GM19468 (cell line): ENCODE results near the gene SORBS1.
A peak's percentile ranks its signal among the peaks of the same experiment; 100 is the strongest.

Experiments
- ATAC-seq: cut with Tn5 transposase; IDR thresholded peaks from one replicate; pipeline ENCODE4 v1.9.1; 2021; ENCODE audit warnings: mild to moderate bottlenecking, moderate library complexity, moderate number of reproducible peaks; ENCODE audit not compliant: unreplicated experiment; ENCODE audit errors: extremely low read depth

SORBS1 gene

DNA sequence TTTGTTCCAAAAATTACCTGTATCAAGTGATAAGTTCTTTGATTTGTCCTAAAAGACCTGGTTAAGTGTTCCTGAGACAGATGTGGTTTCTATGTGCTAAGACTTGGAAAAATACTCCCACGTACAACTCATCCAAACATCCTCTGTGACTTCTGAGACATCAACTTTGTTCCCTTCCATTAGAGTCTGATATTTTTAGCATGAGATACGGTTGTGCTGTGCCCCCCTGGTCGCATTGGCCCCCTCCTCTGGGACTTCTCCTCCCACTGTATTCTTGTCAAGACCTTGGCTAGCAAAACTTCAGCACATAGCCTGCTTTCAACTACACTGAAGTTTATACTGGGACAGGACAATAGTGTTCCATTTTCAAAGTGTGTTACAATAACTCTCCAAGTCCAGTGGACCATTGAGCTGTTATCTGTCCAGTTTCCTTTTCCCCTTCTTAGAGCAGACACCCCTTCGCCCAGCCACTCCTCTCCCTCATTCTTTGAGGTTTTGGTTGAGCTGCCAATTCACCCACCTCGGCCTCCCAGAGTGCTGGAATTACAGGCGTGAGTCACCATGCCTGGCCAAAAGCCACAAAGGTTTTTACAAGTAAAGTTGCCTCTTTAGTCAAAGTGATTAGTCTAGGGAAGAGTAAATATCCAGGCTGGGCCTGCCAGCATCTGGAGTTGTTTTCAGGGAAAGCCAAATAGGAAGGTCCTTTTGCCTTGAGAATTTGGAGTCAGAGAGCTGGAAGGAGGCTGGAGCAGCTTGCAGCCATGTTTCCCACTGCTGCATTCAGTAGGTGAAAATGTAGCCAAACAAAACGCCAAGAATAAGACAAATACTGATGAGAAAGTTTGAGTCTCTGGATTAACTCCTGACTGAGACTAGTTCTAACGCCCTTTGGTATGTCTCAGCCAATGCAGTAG lies 252.5 kb downstream of the SORBS1 start:
- ATAC-seq = no peak

DNA sequence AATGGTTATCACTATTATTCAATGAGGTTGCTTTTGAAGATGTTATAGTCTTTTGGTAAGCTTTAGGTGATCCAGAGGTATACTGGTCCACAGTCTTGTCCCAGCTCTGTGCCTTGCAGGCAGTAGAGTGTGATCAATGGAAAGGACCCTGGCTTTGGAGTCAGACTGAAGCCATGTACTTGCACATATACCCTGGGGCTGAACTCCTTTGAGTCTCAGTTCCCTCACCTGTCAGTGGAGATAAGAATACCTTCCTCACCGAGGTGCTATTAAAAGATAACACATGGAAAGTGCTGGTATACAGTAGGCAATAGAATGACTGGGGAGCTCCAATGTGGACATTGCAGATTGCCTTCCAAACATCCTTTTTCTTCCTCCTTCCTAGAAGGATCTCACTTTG lies 254.3 kb downstream of the SORBS1 start:
- ATAC-seq = no peak

DNA sequence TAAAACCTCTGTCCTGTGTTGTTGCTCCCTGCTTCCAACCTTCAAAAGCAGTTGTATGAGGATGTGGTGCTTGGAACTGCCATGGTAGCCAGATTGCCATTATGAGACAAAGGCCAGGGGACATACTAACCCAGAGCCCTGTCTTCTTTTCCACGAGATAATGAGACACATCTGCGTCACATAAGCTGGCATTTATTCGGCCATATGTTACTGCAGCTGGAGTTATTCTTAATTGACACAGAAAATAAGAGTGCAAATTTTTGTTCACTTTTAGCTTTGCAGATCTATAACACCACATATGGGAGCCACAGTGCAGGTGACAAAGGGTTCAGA lies 254.9 kb downstream of the SORBS1 start:
- ATAC-seq = no peak

DNA sequence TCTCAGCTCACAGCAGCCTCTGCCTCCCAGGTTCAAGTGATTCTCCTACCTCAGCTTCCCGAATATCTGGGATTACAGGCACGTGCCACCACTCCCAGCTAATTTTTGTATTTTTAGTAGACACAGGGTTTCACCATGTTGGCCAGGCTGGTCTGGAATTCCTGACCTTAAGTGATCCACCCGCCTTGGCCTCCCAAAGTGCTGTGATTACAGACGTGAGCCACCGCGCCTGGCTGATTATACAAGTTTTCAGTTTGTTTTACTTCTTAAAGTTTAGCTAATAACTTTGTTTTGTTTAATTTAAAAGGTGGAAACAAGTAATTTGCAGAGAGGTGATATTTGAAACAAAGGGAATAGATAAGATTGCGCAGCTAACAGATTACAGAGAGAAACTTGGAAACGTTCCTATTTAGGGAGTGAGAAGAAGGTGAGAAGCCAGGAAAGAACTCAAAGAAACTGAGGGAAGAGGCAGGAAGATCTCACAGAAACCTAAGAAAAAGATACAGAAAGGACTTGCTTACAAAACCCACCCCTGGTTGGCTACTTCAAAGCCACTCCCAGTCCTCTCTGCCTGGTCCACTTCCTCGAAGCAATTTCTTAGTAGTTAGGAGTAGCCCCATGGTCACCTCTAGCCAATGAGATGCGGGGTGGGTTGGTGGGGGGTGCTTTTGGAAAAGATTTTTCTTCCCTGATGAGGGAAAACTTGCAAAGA lies 255.4 kb downstream of the SORBS1 start:
- no peak for ATAC-seq

DNA sequence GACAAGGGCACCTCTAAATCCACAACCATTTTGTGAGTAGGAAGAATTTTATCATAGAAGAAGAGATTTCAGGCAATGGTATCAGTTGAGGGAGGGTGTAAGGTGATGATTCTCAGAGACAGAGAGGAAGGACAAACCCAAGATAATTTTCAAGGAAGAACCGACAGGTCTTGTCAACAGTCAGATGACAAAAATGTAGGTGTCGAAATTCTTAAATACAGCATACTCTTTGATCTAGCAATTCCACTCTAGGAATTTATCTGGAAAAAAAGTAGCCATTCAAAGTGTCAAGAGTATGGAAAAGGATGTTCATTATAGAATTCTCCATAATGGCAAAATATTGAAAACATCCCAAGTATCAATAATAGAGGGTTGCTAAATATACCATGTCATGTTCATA lies 256.2 kb downstream of the SORBS1 start:
- ATAC-seq = no peak

DNA sequence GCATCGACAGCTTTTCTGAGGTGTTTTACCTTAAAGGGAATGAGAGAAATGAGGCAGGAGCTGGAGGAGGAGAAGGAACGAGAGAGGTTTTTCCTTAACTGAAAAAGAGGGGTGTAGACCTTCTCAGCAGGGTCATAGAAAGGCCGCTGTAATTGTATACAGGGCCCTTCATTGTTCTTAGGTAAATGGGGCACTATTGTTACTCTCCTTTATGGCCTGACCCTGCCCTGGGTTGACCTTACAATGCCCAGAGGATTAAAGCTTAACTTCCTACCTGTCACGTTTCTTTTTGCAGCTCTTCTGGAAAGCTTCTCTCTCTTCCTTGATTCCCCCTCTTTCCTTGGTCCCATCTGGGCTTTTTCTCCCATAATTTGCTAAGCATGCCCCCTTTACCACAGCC lies 256.7 kb downstream of the SORBS1 start:
- no peak for ATAC-seq

DNA sequence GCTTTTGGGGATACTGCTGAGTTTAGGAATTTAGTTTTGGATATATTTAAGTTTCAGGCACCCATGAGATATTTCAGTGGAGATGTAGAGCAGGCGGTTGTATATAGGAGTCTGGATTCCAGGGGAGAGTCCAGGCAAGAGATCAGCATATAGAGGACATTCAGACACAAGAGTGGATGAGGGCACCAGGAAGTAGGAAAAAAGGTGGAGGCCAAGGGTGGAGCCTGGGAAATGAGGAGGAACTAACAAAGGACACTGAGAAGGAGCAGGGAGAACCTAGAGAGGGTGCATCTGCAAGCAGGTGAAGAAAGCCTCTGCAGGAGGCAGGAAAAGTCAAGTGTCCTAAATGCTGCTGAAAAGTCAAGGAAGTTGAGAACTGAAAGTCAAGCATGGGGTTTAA lies 257.2 kb downstream of the SORBS1 start:
- no peak for ATAC-seq

DNA sequence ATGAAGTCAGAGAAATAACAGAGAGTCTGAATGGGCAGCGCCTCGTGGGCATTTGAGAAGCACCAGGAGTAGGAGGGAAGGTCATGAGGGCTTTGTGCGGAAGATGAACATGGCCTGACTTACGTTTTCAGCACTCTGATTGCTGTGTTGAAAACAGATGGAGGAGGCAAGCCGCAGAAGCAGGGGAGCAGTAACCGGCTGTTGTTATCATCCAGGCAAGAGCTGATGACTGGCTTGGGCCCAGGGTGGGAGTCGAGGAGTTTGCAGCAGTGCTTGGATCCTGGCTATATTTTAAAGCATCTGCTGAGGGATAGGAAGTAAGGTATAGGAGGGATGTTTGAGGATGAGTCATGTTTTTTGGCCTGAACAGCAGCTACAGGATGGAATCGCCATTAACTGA lies 257.6 kb downstream of the SORBS1 start:
- no peak for ATAC-seq

DNA sequence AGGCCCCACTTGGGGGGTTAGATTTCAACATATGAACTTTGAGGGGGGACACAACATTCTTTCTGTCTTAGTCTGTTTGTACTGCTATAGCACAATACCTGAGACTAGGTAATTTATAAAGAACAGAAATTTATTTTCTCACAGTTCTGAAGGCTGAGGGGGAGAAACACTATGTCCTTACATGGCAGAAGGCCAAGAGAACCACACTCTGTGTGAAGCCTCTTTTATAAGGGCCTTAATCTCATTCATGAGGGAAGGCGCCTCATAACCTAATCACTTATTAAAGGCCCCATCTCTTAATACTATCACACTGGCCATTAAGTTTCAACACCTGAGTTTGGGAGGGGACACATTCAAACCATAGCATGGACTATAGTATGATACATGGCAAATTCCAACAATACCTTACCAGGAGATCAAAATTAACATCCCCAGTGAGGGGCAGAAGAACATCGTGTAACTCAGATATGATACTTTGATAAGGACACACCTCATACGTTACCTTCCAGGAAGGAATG lies 261.1 kb downstream of the SORBS1 start:
- ATAC-seq = no peak

DNA sequence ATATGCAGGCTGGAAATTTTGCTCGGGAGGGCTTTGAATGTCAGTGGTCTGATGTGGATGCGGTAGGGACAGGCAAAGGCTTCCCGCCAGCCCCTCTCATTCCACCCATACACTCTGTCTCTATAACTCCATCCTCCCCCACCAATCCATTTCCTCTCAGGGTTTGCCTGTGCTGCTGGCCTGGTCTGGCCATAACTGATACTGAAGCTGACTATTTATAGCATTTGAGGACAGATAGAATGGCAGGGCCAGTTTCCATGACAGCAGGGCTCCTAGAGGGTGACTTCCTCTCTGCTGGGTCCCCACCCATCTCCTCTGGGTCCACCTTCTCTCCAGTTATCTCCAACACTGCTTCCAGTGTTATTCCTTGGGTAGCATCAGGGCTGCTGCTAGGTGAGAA lies 263.8 kb downstream of the SORBS1 start:
- ATAC-seq = peak; percentile 23

DNA sequence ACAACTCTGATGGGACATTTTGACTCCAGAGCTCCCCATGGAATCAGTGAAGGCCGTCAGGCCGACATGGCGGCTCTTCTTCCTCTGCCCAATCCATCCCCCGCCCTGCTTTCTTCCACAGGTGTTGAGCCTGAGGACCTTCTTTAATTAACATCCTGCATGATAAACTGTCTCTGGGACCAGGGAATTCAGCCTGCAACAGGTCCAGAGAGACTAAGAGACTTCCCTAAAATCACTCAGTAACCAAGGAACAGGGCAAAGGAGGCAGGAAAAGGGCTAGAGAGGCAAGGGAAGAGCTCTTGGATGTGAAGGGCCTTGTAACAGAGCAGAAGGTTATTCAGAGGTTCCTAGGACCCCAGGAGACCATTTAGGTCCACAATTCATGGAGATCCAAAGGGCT lies 264.4 kb downstream of the SORBS1 start:
- ATAC-seq = no peak

DNA sequence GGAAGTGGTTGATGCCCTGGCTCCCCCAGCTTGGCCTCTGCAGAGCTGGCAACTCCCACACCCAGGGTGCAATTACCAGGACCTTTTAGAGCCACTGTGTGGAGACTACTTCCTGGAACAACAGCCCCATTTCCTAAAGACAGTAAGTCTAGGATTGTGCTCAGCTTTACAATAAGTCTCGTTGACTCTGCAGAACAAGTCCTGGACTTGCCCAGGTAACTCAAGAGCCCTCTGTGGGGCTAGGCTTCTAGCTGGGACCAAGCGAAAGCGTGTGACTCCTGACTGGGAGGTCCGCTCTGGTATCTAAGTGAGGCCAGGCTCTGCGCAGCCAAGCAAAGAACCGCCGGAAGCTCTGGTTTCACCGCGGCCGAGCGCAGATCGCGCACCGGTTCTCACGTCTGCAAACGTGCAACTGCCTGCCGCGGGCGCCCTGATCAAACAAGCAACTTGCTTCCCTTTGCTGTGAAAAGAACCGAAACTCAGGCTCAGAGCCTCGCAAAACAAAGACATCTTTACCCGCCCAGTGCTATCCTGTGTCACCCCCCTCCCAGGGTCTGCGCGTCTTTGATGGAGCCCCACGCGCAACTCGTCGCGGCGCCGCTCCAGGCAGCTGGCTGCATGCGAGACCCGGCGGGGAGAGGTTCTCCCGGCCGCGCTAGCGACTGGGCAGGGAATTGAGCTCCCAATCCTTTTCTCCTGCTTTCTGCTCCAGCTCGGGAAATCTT lies 266.0 kb downstream of the SORBS1 start:
- ATAC-seq = peak; percentile 77

DNA sequence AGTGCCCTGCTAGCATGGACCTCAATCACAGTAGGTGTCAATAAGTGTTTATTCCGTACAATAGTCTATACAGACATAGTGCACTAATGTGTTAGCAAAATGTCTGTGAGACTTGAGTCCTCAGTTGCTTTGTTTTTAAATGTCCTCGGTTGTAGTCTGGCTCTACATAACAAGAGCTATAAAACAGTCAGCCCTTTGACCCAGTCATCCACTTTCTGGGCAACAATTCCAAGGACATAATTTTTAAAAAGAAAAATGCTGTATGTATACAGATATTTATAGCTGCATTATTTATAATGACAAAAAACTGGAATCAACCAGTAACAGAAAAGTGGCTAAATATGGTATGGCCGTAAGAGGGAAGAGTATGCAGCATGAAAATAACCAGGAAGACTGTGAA lies 267.5 kb downstream of the SORBS1 start:
- no peak for ATAC-seq

DNA sequence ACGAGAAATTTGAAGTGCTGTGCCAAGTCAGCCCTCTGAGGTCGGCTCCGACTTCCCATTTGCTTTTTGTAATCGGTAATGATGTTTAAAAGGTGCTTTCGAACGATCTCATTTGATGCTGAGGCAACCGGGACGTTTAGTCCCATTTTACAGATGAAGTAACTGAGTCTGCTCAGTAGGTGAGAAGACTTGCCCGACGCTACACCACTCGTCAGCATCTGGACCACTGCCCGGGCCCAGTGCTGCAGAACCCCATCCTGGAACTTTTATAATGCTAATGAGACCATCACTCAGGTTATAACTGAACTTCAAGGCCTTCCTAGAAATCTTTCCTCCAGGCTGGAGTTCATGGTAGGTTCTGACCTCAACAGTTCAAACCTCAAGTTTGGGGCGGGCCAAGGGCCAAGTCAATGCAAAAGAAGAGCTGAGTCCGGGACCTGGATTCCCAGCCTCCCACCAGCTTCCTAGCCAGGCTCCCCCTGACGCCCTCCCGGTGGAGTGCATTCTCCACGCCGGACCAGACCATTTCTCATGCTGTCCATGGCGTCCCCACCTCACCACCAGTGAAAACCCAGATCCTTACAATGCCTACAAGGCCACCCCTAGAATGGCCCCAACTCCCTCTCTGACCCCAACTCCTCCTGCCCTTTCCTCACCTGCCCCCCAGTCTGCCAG lies 269.7 kb downstream of the SORBS1 start:
- ATAC-seq = no peak

DNA sequence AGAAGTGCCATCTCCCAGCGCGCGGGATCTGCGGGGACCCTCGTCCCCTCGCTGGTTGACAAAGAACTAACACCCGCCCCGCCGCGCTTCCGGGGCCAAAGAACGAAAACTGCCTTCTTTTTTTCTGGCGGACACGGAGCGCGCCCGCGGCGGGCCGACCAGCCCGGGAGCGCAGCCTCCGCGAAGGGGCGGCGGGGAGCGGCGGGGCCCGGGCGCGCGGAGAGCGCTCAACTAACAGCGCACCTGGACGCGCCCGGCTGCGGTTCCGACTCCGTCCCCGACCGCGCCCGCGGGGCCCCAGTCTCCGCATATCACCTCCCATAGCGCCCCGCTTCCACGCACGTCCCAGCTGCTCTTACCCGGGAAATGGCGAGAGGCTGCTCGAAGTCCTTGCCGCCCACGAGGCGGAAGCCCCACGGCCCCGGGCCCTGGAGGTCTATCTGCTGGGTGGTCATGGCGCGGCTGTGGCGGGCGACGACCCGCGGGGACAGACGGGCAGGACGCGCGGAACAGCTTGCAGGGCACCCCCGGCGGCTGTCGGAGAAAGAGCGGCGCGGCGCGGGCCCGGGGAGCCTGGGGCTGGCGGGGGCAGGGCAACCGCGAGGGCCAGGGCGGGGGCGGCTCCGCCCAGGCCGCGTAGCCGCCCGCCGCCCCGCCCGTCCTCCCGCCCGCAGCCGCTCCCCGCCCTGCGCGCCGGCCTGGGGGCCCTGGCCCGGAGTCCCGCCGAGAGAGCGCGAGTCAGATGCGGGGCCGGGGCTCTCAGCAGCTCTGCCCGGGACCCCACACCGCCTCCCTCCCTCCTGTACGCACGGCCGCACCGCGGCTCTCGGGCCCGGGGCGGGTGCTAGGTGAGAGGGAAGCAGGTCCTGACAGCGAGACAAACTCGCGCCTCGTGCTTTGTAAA lies 270.5 kb downstream of the SORBS1 start, which contains the start of gene PDLIM1:
Gene PDLIM1 (minus strand): TSS at position 543 of the 904 bp plus-strand sequence. CDS start 88 bp downstream, at position 455.
- peak; percentile 15 for ATAC-seq

DNA sequence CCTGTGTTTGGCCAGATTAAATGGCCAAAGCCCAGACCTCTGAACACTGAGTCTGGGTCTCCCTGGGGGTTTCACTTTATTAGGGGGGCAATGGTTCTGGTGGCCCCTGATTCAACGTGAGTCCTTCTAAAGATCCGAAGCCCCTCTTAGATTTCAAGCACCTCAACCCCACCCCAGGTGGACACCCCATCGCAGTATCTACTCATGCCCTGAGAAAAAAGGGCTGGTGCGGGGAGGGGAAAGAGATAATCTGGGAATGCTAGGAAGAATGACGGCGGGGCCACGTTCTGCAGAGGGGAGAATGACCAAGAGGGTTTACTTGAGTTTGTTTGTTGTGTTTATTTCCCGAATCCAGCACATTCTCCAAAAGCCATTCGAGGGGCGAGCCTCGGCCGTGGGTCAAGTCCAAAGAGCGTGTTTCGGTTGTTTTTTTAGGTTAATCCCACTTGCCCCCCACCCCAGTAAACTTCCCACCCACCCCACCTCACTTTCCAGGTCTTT lies 271.2 kb downstream of the SORBS1 start:
- no peak for ATAC-seq

DNA sequence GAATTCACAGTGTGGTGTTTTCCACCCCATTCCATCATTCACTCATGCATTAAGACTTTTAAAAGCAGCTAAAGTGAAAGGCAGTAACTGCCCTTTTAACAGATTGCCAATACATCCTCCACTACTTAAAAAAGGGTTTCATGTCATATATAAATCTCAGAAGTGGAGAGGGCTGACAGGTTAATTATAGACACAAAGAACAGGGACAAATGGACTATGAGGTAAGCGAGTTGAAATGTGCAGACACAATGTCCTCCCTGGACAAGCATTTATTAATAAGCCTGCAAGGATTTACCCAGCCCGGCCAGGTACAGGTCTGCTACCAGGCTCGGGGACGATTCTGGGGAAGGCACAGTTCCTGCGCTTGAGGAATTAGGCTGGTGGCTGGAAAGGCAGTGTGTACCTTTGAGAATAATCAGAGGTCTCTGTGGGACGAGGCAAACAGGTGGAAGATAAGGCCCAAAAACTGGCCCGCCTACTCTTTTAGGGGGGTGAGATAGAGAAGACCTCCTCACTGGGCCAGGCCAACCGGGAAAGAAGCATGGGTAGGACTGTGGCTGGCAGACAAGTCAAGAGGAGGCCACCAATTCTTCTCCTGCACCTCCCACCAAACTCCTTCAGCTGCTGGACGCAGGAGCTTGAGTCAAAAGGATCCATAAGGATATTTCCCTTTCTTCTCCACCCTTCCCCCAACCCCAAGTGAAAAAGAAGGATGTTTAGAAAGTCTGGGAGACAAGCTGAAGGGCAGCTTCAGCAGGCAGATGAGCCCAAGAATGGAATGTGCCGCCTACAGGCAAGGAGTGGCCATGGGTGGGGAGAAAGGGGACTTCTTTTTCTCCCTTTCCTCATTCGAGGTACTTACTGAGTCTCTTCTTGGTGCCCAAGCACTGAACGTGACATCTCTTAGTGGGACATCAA lies 271.9 kb downstream of the SORBS1 start:
- no peak for ATAC-seq

DNA sequence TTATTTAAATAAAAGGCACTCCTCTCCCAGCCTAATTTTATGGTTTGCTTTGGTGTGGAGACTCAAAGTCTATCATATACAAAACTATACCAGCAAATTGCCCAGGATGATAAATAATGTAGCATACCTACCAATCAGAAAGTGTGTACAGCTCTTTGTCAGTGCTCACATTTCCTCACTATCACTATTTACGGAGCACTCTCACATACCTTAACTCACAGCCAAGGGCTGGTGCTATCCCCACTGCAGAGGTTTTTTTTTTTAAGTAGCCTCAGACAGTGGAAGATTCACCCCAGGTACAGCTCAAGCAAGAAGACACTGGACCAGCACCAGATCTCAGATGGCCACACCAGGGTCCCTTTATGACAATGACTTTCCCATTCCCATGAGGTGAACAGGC lies 272.9 kb downstream of the SORBS1 start:
- no peak for ATAC-seq
